GM21360 (cell line): Measurements from ENCODE around the gene TLCD1.
"Not testable (repeated sequence)": the region's sequence is repeated elsewhere in the genome, so short reads cannot be mapped to it uniquely, and the experiment has no call there.

ENCODE experiments used
- ATAC-seq: cut with Tn5 transposase; IDR thresholded peaks from one replicate; pipeline ENCODE4 v1.9.1; 2021; ENCODE audit warnings: mild to moderate bottlenecking, moderate library complexity; ENCODE audit not compliant: unreplicated experiment

Gene TLCD1

DNA sequence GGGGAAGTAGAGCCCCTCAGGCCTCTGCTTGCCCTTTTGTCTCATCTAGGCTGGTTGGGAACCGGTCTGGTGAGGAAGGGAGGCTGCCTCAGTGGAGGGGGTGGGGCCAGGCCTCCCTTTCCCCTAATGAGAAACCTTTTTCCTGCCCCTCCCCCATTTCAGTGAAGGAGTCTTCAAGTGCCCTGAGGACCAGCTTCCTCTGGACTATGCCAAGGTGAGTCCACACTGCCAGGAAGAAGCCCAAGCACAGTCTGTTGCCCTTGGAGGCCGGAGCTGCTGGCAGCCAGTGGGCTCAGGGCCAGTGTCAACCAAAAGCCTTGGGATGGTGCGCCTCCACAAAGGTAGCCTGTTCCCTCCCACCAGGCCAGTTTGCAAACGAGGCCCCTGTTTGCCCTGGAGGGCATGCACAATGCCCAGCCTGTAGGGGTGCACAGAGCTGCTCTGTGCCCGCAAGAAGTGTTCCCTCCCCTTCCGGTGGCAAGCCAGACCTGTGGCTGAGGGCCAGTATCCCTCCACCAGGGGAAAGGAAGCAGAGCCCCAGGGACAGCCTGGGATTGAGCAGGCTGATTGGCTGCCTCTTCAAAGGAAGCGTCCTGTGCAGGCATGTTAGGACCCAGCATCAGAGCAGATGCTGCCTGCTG, 21.1 kb upstream of the TLCD1 start:
- ATAC-seq, result no peak

- no peak for ATAC-seq
Measured at GRCh38 chr17:28746611-28747050, 20.6 kb upstream of the TLCD1 start.

DNA sequence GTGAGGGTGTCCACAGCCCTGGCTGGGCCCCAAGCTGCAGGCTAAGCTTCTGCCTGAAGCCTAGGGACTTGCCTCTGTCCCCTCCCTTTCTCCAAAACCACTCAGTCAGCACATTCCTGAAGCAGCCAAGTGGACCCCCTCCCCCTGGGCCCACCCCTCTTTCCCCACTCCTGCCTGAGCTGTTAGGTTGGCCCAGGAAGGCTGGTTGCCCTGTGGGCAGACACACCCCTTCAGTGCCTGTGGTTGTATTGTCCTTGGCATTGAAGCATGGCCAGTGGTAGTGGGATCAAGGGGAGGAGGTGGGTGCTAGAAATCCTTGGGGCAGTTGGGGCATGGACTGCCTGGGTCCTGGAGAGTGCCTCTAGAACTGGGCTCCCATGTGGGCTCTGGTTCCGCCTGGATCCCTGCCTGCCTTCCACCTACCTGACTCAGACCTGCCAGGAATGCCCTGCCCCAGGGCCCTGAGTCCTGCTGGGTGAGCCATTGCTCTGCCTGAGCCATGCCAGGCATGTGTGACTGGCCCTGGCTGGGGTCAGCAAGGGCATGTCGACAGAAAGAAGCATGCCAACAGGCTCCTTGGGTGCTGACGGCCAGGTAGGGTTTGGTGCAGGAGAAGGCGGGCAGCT, 19.9 kb upstream of the TLCD1 start:
- ATAC-seq, result no peak

- ATAC-seq, result no peak
Measured at GRCh38 chr17:28744972-28745785, 19.1 kb upstream of the TLCD1 start.

DNA sequence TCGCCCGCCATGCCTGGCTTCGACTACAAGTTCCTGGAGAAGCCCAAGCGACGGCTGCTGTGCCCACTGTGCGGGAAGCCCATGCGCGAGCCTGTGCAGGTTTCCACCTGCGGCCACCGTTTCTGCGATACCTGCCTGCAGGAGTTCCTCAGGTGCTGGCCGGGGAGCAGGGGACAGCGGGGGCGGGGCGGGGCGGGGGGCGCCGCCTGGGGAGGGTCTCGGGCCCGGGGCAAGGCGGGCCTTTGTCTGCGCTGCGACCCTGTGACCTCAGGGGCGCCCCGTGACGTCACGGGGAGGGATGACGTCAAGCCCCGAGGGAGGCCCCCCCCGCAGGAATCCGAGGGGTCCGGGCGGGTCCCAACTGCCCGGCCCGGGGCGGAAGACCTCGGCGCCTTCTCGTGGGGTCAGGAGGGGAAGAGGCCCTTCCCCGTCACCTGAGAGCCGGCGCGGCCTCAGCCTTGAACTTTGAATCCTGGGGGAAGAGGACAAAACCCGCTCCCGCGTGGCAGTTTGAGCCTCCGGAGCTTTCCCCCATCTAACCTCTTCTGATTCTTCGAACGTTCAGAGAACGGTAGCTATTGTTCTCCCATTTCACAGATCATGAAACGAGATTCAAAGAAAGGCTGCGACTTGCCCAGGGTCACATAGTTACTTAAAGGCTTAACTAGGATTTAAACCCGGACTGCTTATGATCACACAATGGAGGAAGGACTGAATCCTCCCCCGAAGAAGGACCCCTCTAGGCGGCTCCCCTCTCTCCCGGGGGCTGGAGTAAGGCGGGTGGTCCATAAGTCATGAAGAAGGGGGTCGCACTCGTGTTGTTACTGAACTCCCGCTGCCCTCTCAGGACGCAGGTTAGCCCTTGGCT, 18.3 kb upstream of the TLCD1 start:
- peak; percentile 15 for ATAC-seq

- ATAC-seq, result peak; percentile 59
Measured at GRCh38 chr17:28743243-28744103, 17.4 kb upstream of the TLCD1 start, which contains the start of gene TRAF4. TSS of gene TRAF4 (plus strand) at chr17:28744011. CDS start at chr17:28744113, 102 bp downstream.

- ATAC-seq, result no peak
Measured at GRCh38 chr17:28741358-28742349, 15.6 kb upstream of the TLCD1 start.

DNA sequence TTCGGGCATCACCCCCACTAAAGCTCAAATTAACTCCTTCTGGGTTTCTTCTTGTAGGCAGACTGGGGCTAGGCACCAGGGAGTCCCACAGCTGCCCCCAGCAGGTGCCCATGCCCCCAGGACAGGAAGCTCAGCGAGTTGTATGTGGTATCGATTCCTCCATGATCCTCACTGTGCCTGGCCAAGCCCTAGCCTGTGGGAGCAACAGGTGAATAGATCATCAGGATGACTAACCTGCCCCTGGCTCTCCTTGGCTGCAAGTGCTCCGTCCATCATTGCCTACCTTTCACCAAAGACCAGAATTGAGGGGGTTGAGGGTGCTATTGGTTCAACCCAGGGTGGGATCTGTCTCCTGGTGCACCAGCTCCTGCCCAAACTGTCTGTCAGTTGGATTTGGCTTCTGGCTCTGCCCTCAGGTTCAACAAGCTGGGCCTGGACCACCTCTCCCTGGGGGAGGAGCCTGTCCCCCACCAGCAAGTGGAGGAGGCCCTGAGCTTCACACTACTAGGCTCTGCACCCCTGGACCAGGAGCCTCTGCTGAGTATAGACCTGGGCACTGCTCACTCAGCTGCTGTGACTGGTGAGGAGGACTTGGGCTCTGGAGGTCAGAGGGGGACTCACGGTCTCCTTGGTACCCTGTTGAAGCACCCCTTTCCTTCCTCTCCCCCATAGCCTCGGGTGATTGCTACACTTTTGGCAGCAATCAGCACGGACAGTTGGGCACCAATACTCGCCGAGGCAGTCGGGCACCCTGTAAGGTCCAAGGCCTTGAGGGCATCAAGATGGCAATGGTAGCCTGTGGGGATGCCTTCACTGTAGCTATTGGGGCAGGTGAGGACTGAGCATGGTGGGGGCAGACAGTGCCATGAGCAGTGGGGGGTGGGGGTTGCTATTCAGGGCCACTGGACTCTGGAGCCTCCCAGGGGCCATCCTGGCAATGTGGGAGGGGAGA, 14.6 kb upstream of the TLCD1 start:
- ATAC-seq, result no peak

DNA sequence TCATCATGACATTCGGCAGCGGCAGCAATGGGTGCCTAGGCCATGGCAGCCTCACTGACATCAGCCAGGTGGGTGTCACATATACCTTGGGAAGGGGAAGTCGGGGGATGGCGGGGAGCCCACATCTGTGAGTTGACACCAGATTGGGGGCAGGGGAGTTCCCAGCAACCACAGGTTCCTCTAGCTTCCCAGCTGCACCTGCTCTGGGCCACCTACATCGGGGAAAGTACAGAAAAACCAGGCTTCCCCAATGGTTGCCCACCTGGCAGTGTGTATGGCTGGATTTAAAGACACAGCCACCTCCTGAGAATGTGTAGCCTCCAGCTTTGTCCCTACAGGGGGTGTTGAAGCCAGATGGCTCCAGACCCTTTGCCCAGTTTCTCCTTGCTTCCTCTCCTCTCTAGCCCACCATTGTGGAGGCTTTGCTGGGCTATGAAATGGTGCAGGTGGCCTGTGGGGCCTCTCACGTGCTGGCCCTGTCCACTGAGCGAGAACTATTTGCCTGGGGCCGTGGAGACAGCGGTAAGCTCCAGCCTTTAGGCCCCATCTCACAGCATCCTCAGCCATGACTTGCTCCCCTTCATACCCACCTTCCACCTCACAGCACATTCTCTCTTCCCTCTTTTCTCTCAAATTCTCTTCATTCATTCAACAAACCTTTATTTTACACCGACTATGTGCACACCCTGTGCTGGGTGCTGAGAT, 12.8 kb upstream of the TLCD1 start:
- ATAC-seq, result no peak

DNA sequence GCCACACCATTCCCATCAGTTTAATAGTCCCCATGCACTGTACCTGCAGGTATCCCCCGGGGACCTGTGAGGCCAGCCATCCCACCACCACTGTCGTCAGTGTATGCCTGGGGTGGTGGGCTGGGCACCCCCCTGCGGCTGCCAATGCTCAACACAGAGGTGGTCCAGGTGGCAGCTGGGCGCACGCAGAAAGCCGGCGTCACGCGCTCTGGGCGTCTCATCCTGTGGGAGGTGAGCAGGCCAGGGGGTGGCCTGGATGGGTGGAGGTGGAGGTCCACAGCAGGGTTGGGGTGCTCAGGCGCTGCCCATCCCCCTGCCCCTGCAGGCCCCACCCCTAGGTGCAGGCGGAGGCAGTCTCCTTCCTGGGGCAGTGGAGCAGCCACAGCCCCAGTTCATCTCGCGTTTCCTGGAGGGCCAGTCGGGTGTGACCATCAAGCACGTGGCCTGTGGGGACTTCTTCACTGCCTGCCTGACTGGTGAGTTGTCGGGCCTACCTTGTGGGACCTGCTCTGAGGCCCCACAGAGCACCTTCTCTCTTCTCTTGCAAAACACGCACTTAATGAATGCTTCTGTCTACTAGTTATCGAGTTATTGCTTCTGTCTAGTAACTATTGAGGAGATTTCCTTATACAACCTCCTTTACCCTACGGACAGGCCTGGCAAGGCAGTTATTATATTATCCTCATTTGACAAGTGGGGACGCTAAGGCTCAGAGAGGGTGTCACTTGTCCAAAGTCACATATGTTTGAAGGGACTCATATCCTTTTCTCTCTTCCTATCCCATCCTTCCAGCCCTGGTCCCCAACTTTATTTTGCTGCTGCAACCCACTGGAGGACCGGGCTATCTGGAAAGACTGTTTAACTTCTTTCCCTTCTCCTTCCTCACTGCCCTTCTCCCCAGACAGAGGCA, 12.0 kb upstream of the TLCD1 start:
- ATAC-seq, result peak; percentile 51

DNA sequence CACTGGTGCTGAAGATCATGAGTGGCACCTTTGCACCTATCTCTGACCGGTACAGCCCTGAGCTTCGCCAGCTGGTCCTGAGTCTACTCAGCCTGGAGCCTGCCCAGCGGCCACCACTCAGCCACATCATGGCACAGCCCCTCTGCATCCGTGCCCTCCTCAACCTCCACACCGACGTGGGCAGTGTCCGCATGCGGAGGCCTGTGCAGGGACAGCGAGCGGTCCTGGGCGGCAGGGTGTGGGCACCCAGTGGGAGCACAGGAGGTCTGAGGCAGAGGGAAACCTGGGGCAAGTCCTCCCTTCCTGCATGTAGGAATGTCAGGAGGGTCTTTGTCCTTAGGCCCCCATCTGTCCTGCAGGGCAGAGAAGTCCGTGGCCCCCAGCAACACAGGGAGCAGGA, 11.3 kb upstream of the TLCD1 start:
- ATAC-seq, result no peak

GRCh38 chr17:28735913-28736769, 10.1 kb upstream of the TLCD1 start:
- ATAC-seq, result not testable (repeated sequence)

DNA sequence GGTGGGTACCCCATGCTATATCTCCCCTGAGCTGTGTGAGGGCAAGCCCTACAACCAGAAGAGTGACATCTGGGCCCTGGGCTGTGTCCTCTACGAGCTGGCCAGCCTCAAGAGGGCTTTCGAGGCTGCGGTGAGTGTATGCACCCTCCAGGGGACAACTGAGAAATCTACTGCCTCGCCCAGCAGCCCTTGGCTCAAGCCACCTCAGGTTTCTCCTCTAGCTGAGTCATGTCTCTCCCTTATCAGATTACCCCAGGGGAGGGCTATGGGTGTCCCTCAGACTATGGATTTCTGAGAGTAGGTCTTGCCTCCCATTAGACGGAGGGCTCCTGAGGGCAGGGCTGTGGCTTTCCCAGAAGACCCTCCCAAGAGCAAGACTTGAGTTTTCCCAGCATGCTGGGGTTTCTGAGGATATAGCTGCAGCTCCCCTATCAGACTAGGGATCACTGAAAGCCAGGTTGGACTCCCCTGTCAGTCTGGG, 9.2 kb upstream of the TLCD1 start:
- no peak for ATAC-seq

DNA sequence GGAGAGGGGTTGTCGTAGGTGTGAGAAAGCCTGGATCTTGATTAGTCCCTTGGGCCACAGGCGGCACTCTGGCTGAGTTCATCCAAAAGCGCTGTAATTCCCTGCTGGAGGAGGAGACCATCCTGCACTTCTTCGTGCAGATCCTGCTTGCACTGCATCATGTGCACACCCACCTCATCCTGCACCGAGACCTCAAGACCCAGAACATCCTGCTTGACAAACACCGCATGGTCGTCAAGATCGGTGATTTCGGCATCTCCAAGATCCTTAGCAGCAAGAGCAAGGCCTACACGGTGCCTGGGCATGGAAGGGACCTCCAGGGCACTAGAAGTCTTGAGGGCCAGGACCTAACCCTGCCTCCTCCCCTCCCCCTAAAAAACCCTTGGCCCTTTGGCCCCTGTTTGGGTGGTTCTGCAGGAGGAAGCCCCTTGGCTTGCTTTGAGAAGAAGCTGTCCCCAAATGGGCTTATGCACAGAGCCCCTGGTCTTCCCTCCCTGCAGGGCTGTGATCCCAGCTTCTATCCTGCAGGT, 8.7 kb upstream of the TLCD1 start:
- no peak for ATAC-seq

- ATAC-seq, result no peak
Measured at GRCh38 chr17:28733346-28733745, 7.3 kb upstream of the TLCD1 start.
